T-helper 2 cell treated with Interferon-gamma antibody and Interleukin-4, amounts not matched to agents 100 ng/mL and 5 ng/mL, for 36 hours (primary cell): ENCODE results near the gene AIMP1. TPM values are rescaled to one million over a fixed set of nuclear protein-coding genes. Genes with fewer than 3 reads are reported as not detected.
"Not testable (repeated sequence)": the region's sequence is repeated elsewhere in the genome, so short reads cannot be mapped to it uniquely, and the experiment has no call there.

Experiments
- intact Hi-C: fragments of 100-400 bp; cut with micrococcal nuclease; formaldehyde crosslinking; loops from one replicate; pipeline ENCODE4 v1.15.1; 2023
- total RNA-seq: library from RNA; stranded (reverse); gene quantifications from 2 replicates; pipeline ENCODE4 v1.2.3, GENCODE V29; 2022

Gene AIMP1
- total RNA-seq, 1 donor from 2014 or later: 50.8 TPM

DNA sequence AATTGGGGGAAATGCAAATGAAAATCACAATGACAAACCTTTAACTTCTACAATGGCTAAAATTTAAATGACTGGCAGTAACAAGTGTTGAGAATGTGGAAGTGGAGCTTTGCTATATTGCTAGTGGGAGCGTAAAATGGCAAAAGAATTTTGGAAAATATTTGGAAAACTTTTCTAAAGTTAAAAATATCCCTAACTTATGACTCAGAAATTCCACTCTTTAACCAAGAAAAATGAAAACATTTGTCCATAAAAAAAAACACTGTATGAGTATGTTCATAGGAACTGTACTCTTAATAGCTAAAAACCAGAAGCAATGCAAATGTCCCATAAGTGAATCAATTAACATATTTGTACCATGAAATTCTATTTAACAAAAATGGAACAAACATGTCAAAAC lies 4.0 kb upstream of the AIMP1 start:
- intact Hi-C loops: no loop called here

DNA sequence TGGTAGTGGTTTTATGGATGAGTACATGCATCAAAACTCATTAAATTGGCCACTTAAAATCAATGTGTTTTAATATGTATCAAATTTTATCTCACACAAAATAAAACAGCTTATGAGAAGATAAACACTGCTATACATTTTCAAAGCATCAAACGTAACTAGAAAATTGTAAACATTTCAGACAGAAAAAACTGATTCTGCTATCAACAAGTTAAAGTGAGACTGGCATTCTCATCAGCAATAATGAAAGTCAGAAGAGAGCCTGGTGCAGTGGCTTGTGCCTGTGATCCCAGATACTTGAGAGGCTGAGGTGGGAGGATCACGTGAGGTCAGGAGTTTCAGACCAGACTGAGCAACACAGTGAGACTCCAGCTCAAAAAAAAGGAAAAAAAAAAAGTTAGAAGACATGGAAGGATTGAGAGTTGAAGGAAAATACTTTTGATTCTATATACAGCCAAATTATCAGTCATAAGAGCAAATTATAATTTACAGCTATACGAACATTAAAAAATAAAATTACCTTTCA lies 3.3 kb upstream of the AIMP1 start:
- intact Hi-C loops: no loop called here

DNA sequence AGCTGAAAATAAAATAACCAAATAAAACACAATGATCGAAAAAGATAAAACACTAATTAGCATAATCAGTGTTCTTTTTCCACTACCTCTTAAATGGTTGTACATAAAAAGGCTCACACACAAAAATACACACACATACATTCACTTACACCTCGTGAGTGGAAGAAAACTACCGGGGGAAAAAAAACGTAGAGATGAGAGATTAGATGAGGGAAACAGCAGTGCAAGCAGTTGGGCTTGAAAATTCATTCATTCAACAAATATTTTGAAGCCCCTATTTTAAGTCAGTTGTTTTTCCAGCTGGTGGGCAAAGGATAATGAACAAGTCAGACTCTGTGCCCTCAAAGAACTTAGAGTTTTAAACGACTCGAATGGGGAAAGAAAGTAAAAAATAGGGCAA lies 1.4 kb upstream of the AIMP1 start:
- intact Hi-C loops: loop anchor here (5.0 kb wide), 1 partner anchor 843 kb away; the partner anchor contains the start of gene PPA2

DNA sequence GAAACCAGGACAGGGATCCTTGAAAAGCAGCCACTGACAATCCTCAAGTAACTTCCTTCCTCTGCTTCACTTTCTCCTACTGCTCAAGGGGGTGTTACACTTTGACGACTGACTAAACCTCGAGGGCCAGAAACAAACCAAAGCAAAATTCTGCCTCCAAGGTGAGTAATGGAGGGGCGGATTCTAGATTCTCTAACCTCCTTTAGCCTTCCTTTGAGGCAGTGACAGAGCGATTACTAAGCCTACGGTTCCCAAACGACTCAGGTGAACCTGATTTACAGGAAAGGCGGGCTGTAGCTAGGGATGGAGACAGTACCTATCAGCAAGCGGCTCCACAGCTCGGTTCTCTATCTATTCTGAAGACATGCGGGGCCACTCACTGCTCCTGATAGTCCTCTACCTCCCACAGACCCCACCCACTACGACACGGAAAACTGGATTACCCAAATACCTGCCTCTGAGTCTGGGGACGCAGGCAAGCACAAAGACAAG lies 828 bp upstream of the AIMP1 start:
- intact Hi-C loops: loop anchor here (5.0 kb wide), 1 partner anchor 843 kb away; the partner anchor contains the start of gene PPA2

GRCh38 chr4:106316773-106317409 lies 541 bp downstream of the AIMP1 start:
- intact Hi-C loops: loop anchor here (1.0 to 5.0 kb wide), 4 partner anchors 609 to 1403 kb away; partner anchors contain the start of genes GSTCD, INTS12, PAPSS1 and PPA2

- intact Hi-C loops: loop anchor here (2.0 to 5.0 kb wide), 2 partner anchors 846 to 1171 kb away; partner anchors contain the start of genes PPA2 and TET2
Measured at GRCh38 chr4:106317815-106318214, 1.5 kb downstream of the AIMP1 start.

DNA sequence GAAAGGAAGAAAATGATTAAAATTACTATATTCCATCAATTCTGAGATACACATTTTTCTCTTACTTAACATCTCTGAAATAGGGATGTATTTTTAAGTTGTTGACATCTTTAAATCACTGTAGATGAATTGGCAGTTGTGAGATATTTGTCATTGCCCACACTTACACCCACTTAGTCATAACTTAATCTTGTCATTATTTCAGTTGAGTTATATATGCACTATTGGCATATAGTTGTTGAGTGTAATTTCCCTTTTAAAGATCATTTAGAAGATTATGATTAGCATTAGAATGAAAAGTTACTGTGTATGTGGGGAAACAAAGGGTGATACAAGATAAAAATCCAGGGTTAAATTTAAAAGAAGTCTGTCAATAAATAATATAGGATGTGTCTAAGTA lies 2.2 kb downstream of the AIMP1 start:
- intact Hi-C loops: loop anchor here (5.0 kb wide), 1 partner anchor 846 kb away; the partner anchor contains the start of gene PPA2

DNA sequence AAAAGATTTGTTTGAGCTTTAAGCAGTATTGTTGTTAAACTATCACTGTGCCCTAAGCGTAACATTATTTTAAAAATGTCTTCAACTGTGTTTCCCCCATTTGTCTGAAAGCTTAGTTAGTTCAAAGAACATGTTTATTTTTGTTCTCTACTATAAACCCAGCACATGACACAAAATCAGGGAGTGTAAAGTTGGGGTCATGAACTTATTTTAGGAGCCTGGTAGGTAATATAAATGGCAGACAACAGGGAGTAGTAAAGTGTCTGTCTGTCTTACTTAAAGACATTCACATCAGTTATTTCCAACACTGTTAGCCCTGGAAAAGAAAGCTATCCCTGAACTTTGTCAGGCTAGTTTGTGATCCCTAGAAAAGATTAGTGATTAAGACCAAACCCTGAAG lies 3.9 kb downstream of the AIMP1 start:
- intact Hi-C loops: no loop called here

GRCh38 chr4:106321168-106321567 lies 4.8 kb downstream of the AIMP1 start:
- intact Hi-C loops: not testable (repeated sequence)

DNA sequence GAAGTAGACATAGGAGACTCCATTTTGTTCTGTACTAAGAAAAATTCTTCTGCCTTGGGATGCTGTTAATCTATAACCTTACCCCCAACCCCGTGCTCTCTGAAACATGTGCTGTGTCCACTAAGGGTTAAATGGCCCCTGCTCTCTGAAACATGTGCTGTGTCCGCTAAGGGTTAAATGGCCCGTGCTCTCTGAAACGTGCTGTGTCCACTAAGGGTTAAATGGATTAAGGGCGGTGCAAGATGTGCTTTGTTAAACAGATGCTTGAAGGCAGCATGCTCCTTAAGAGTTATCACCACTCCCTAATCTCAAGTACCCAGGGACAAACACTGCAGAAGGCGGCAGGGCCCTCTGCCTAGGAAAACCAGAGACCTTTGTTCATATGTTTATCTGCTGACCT lies 5.5 kb downstream of the AIMP1 start:
- intact Hi-C loops: not testable (repeated sequence)

- intact Hi-C loops: no loop called here
Measured at GRCh38 chr4:106323119-106323518, 6.8 kb downstream of the AIMP1 start.

- intact Hi-C loops: no loop called here
Measured at GRCh38 chr4:106325800-106326199, 9.4 kb downstream of the AIMP1 start.

GRCh38 chr4:106329041-106329618 lies 12.8 kb downstream of the AIMP1 start:
- intact Hi-C loops: no loop called here

DNA sequence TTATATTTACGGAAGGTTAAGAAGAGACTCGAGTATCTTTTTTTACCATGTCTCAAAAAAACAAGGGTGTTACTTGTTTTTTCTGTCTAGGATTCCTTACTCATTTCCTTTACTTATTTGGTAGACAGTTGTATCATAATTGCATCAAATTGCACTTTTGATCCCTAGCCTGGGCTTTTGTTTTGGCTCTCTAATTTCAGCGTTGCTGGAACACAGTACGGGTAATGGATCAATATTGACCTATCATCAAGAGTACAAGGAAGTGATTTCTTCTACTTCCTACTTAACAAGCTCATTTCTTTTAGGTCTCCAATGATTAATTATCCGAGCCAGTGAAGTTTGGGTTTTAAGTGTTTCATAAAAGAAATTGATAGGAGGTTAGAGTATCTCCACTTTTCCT lies 16.8 kb downstream of the AIMP1 start:
- intact Hi-C loops: no loop called here

DNA sequence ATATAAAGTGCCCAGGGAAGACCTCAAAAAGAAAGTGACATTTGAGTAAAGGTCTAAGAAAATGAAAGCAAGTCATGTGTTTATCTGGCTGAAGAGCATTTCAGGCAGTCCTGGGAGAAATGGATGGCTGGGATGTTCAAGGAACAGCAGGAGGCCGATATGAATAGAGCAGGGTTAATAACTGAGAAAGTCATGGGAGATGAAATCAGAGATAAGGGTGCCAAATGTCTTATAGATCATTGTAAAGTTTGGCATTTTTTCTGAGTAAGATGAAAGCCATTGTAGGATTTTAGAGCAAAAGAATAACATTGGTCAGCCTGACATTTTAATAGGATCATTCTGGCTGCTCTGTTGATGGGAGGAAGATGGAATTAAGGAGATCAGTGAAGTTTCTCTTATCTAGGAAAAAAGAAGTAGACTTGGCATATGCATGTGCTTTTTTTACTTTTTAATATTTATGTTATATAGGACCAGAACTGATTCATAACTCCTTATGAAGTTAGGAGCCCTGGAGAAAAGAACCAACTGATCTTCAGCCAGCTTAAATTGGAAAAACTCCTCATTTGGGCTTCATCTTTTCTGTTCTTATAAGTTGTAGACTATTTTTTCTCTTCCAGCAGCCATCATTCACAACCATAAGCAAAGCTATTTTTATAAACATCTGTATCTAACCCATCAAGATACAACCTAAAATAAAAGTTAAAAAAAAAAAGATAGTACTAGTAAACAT lies 18.6 kb downstream of the AIMP1 start:
- intact Hi-C loops: no loop called here

- intact Hi-C loops: no loop called here
Measured at GRCh38 chr4:106336618-106337017, 20.3 kb downstream of the AIMP1 start.

GRCh38 chr4:106337916-106338315 lies 21.6 kb downstream of the AIMP1 start:
- intact Hi-C loops: no loop called here

DNA sequence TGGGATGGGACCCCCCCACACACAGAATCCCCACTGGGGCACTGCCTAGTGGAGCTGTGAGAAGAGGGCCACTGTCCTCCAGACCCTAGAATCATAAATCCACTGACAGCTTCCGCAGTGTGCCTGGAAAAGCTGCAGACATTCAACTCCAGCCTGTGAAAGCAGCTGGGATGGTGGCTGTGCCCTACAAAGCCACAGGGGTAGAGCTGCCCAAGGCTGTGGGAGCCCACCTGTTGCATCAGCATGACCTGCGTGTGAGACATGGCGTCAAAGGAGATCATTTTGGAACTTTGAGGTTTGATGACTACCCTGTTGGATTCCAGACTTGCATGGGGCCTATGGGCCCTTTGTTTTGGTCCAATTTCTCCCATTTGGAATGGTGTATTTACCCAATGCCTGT lies 22.3 kb downstream of the AIMP1 start:
- intact Hi-C loops: no loop called here

DNA sequence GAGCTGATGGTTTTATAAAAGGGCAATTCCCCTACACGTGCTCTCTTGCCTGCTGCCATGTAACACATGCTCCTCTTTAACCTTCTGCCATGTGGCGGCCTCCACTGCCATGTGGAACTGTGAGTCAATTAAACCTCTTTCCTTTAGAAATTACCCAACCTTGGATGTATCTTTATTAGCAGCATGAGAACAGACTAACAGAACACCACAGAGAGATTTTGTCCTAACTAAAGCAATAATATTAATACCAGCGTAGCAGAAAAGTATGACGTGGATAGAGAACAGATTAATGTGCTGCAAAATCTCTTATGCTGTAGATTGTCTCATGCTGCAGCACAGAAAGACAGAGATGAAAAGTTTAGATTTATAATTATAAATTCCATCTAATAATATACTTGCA lies 23.1 kb downstream of the AIMP1 start:
- intact Hi-C loops: no loop called here

DNA sequence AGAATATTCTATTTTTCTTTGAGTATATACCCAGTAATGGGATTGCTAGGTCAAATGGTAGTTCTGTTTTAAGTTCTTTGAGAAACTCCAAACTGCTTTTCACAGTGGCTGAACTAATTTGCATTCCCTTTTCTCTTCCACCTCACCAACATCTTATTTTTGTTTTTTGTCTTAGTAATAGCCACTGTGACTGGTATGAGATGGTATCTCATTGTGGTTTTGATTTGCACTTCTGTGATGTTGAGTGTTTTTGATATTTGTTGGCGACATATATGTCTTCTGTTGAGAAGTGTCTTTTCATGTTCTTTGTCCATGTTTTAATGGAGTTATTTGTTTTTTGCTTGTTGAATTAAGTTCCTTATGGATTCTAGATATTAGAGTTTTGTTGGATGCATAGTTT lies 24.4 kb downstream of the AIMP1 start:
- intact Hi-C loops: no loop called here

DNA sequence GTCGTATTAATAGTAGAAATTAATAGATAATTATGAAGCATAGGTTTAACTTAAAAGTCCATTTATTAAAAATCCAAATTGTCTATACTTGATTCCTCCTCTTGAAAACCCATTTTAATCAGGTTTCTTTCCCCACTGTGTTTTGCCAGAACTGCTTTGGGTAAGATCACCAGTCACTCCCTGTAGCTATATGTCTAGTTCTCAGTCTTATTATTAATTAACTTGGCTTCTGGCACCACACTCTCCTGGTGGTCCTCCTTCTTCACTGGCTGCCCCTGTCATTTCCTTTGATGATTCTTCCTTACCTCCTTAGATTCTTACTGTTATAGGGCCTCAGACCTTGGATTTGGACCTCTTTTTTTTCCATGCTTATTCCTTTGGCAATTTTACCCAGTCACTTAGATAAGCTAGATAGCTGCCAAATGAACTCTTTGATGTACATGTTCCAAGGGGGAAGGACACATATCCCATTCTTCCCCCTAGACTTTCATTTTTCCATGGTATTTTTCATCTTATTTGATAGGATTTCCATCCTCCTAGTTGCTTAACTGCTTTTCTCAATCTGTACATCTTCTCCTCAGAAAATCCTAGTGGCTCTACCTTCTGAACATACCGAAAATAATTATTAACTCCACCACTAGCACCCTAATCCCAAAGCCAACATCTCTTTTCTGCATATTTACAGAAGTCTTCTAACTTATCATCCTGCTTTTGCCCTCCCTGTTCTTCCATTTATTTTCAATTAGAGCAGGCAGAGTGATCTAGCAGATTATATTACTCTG lies 27.7 kb downstream of the AIMP1 start:
- intact Hi-C loops: no loop called here
